ENCODE measurements around the gene KRTAP22-2. TPM values are rescaled to one million over a fixed set of nuclear protein-coding genes. Genes with fewer than 3 reads are reported as not detected.

Gene KRTAP22-2
- total RNA-seq, 3 donors from 2014 or later: not detected

Other genes with a start within 250 kb of the KRTAP22-2 start
- not detected for gene KRTAP23-1, start 241.8 kb downstream of the KRTAP22-2 start, total RNA-seq
- not detected for gene KRTAP13-2, start 218.1 kb downstream of the KRTAP22-2 start, total RNA-seq
- gene KRTAP13-1, start 194.4 kb downstream of the KRTAP22-2 start, total RNA-seq: not detected
- gene KRTAP13-3, start 164.5 kb downstream of the KRTAP22-2 start, total RNA-seq: not detected
- not detected for gene KRTAP13-4, start 160.2 kb downstream of the KRTAP22-2 start, total RNA-seq
- not detected for gene KRTAP15-1, start 150.1 kb downstream of the KRTAP22-2 start, total RNA-seq
- gene KRTAP19-1, start 110.0 kb downstream of the KRTAP22-2 start, total RNA-seq: not detected
- gene KRTAP19-2, start 103.0 kb downstream of the KRTAP22-2 start, total RNA-seq: not detected
- not detected for gene KRTAP19-3, start 98.4 kb downstream of the KRTAP22-2 start, total RNA-seq
- not detected for gene KRTAP19-4, start 93.2 kb downstream of the KRTAP22-2 start, total RNA-seq
- gene KRTAP19-5, start 88.3 kb downstream of the KRTAP22-2 start, total RNA-seq: not detected
- not detected for gene KRTAP19-6, start 48.5 kb downstream of the KRTAP22-2 start, total RNA-seq
- gene KRTAP19-7, start 29.1 kb downstream of the KRTAP22-2 start, total RNA-seq: not detected
- not detected for gene KRTAP6-3, start 2.0 kb upstream of the KRTAP22-2 start, total RNA-seq
- not detected for gene KRTAP6-2, start 8.5 kb upstream of the KRTAP22-2 start, total RNA-seq
- gene KRTAP22-1, start 10.7 kb upstream of the KRTAP22-2 start, total RNA-seq: not detected
- not detected for gene KRTAP6-1, start 23.5 kb upstream of the KRTAP22-2 start, total RNA-seq
- not detected for gene KRTAP20-1, start 26.0 kb upstream of the KRTAP22-2 start, total RNA-seq
- not detected for gene KRTAP20-4, start 30.2 kb upstream of the KRTAP22-2 start, total RNA-seq
- gene KRTAP20-2, start 44.8 kb upstream of the KRTAP22-2 start, total RNA-seq: not detected
- not detected for gene KRTAP20-3, start 52.5 kb upstream of the KRTAP22-2 start, total RNA-seq
- gene KRTAP21-3, start 128.4 kb upstream of the KRTAP22-2 start, total RNA-seq: not detected
- gene KRTAP21-2, start 156.9 kb upstream of the KRTAP22-2 start, total RNA-seq: not detected
- not detected for gene KRTAP21-1, start 165.0 kb upstream of the KRTAP22-2 start, total RNA-seq
- not detected for gene KRTAP8-1, start 222.9 kb upstream of the KRTAP22-2 start, total RNA-seq
- gene KRTAP7-1, start 239.4 kb upstream of the KRTAP22-2 start, total RNA-seq: not detected

All from activated T-cell treated with anti-CD3 and anti-CD28 coated beads, Interleukin-2, amount 50 U/mL, for 4 hours (primary cell).